Activated CD4-positive, alpha-beta T cell treated with anti-CD3 and anti-CD28 coated beads, Interleukin-2, amount 50 U/mL, for 24 hours (primary cell): Measurements from ENCODE around the gene AMY2B.
"Not testable (repeated sequence)": the region's sequence is repeated elsewhere in the genome, so short reads cannot be mapped to it uniquely, and the experiment has no call there.

Experiments
- DNase-seq, 2 donors: peaks; one replicate each; pipeline ENCODE4 v3.0.0-alpha.2; 2020; ENCODE audit warnings: low read depth in 1 of 2, low spot score in 1 of 2

The AMY2B gene

DNA sequence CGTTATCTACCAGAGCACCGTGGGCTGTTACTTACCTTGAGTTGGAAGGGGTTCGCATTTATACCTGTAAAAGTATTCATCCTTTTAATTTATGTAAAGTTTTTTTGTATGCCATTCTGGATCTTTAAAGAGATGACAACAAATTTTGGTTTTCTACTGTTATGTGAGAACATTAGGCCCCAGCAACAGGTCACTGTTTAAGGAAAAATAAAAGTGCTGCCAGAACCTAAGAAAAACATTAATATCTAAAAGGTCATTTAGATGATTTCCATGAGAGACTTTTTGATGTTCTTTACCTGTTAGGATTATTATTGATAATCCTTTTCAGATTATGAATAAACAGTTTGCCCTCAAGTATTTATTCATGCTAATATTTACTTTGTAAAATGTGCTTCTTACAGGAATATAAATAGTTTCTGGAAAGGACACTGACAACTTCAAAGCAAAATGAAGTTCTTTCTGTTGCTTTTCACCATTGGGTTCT, 45.6 kb downstream of the AMY2B start, which contains the start of gene AMY2A:
Gene AMY2A (plus strand): TSS at position 434 of the 484 bp plus-strand sequence. CDS start 14 bp downstream, at position 448.
- not testable (repeated sequence) for DNase-seq

DNA sequence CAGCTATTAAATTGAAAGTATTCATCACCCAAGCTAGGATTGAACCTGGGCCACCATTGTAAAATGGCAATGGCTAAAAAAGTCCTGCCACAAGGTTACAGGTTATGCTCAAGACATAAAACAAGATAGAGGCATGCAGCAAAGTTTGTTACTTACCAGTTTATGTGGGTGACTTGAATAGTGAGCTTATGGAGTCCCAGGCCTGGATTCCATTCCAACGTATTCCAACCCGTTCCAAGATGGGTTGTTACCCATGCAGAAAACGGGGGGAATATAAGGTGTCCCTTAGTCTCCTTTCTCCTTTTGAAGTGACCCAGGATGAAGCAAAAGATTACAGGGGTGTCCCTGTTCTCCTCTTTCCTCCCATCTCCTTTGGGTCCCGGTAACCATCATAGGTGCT, 56.0 kb downstream of the AMY2B start:
- not testable (repeated sequence) for DNase-seq
